WTC11 (cell line): ENCODE data around the gene PDIA3.

Source experiments
- JUN ChIP-seq: sonication (generic); formaldehyde crosslinking; IDR thresholded peaks from 2 replicates; pipeline ENCODE4 v1.8.0; 2023; ENCODE audit warnings: mild to moderate bottlenecking, missing genetic modification reagents
- TF ChIP-seq, protein P1 (sequence below): fragments of 200-600 bp; IDR thresholded peaks from 2 replicates; pipeline ENCODE4 v1.8.0; 2022; ENCODE audit warnings: antibody characterized with exemption
- TF ChIP-seq, protein P2 (sequence below): sonication (generic); formaldehyde crosslinking; conservative IDR thresholded peaks from 2 replicates; pipeline ENCODE4 v1.8.1; 2022; ENCODE audit warnings: mild to moderate bottlenecking, missing genetic modification reagents

DNA sequence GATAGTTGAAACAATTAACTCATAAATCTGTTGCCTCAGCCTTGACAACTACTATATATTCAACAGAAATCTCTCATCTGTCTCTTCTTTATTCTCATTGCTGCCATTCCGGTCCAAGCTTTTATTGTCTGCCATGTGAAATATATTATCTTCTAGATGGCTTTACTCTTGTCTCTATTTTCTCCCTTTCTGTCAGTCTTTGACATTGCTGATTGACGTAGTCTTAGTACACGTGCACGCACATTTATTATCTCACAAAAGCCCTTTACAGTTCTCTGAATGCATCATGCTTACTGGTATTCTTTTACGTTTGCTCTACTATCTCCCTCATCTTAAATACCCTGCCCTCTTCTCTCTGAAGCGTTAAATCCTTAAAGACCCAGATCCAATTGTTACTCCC is 5.6 kb downstream of the PDIA3 start:
- TF ChIP-seq, protein P1, sequence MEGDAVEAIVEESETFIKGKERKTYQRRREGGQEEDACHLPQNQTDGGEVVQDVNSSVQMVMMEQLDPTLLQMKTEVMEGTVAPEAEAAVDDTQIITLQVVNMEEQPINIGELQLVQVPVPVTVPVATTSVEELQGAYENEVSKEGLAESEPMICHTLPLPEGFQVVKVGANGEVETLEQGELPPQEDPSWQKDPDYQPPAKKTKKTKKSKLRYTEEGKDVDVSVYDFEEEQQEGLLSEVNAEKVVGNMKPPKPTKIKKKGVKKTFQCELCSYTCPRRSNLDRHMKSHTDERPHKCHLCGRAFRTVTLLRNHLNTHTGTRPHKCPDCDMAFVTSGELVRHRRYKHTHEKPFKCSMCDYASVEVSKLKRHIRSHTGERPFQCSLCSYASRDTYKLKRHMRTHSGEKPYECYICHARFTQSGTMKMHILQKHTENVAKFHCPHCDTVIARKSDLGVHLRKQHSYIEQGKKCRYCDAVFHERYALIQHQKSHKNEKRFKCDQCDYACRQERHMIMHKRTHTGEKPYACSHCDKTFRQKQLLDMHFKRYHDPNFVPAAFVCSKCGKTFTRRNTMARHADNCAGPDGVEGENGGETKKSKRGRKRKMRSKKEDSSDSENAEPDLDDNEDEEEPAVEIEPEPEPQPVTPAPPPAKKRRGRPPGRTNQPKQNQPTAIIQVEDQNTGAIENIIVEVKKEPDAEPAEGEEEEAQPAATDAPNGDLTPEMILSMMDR = no peak
- TF ChIP-seq, protein P2, sequence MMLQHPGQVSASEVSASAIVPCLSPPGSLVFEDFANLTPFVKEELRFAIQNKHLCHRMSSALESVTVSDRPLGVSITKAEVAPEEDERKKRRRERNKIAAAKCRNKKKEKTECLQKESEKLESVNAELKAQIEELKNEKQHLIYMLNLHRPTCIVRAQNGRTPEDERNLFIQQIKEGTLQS (CRISPR knock-in tag) = no peak
- no peak for TF ChIP-seq JUN (CRISPR knock-in tag)
